Inferior parietal cortex (tissue), 1 donor: ENCODE results near the gene SELENOO.
A peak's percentile ranks its signal among the peaks of the same experiment; 100 is the strongest.
"Not testable (repeated sequence)": the region's sequence is repeated elsewhere in the genome, so short reads cannot be mapped to it uniquely, and the experiment has no call there.

Experiments
- DNase-seq: peaks from one replicate; pipeline ENCODE4 v3.0.0-alpha.2; 2016; ENCODE audit errors: extremely low spot score

Gene SELENOO, protein sequence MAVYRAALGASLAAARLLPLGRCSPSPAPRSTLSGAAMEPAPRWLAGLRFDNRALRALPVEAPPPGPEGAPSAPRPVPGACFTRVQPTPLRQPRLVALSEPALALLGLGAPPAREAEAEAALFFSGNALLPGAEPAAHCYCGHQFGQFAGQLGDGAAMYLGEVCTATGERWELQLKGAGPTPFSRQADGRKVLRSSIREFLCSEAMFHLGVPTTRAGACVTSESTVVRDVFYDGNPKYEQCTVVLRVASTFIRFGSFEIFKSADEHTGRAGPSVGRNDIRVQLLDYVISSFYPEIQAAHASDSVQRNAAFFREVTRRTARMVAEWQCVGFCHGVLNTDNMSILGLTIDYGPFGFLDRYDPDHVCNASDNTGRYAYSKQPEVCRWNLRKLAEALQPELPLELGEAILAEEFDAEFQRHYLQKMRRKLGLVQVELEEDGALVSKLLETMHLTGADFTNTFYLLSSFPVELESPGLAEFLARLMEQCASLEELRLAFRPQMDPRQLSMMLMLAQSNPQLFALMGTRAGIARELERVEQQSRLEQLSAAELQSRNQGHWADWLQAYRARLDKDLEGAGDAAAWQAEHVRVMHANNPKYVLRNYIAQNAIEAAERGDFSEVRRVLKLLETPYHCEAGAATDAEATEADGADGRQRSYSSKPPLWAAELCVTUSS

DNA sequence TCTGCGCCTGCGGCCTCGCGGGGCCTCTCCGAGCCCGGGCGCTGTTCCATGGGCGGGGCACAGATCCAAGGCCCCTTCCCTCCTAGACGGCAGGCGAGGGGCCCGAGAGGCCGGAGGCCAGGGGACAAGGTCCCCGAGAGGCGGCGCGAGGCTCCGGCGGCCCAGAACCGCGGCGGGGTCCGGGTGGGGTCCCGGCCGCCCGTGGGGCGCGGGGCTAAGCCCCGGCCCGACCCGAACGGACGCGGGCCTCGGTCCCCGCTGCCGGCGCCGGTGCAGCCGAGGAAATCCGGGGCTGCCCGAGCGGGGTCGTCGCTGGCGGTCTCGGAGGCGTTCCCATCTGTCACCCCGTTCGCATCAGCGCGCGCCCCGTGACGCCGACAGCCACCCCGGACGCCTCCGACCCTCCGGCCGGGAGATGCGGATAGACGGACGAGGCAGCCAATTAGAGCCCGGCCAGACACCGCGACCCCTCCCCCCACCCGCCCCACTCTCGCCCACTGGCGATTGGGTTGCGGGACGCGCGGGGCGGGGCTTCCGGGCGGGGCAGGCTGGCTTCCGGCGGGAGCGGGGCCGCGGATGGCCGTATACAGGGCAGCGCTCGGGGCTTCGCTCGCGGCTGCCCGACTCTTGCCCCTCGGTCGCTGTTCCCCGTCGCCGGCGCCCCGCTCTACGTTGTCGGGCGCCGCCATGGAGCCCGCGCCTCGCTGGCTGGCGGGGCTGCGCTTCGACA, at the start of gene SELENOO:
Gene SELENOO, plus strand, starts transcription at position 551 of the 730 bp plus-strand sequence. Its CDS starts 26 bp downstream, at position 577.
- peak; percentile 87 for DNase-seq

DNA sequence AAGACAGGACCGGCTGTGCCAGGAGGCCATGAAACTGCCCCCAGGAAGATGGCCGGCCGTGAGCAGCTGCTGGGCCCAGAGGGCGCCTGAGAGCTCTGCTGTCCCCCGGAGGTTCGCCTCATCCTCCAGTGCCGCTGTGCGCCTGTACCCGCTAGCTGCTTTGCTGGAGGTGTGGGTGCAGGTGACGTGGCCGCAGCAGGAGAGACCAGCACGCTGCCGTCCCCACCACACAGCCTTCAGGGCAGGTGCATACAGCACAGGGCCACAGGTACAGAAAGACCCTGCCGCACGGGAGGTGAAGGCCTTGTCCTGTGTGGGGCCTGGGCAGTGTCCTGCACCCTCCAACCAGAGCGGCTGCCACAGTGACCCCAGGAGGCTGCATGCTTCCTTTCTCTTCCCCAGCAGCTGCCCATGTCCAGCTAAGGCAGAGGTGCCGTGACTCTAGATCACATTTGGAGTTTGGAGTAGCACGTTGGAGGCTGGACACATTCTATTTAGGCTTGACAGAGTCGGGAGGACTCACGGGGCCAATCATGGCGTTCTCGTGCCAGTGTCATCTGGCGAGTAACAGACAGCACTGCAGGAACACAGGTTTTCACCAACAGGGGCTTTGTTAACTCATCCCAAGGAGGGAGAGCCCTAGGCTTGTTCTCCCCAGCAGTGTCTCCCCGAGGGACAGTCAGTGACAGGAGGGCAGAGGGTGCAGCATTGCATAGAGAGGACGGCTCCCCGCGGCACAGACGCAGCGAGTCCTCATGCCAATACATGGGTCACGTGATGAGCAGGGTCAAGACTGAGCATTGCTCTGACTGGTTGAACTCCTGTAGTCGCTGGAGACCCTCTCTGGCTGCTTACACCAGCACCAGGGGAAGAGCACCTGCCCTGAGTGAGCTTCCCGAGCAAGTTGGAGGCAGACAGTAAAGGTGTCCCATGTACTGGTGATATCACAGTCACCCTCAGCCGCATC, 49.0 kb upstream of the SELENOO start:
- DNase-seq: no peak

DNA sequence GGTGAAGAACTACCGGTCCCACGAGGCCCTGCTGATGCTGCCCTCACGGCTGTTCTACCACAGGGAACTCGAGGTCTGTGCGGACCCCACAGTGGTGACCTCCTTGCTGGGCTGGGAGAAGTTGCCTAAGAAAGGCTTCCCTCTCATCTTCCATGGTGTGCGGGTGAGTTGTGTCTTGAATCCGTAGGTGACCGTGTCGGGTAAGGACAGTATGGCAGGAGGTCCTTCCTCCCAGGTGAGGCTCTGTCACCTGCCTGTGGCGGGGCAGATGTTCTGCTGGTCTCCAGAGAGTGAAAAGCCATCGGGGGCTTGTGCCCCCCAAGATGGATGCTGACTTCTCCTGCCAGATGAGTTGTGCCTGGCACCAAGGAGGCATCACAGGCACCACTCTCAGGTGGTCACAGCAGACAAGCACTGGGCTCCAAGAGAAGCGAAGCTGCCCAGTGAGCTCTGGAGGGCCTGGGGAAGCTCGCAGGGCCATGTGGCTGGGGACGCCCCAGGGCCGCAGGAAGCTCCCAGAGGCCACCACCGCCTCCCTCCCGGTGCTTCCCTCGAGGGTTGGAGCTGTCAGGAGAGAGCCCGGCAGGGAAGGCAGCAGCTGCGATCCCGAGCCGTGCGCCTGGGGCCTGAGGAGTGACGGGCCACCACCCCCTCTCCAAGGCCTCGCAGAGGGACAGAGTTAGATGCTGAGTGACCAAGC, 47.6 kb upstream of the SELENOO start:
- no peak for DNase-seq

DNA sequence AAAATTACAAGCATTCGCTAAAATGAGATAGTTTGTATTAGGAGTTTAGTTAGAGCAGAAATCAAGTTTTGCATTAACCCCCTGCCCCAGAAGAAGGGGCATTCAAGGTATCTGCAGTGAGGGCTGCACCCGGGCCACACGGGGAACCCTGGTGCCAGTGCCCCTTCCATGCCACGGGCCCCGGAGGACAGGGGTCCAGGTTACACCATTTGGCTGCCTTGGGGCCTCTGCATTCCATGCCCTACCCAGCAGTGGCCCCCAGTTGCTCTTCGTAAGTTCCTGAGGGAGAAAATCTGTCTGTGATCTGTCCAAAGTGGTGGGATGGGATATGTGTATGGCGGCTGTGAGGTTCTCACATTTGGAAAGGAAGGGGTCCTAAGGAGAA, 47.1 kb upstream of the SELENOO start:
- DNase-seq: no peak

DNA sequence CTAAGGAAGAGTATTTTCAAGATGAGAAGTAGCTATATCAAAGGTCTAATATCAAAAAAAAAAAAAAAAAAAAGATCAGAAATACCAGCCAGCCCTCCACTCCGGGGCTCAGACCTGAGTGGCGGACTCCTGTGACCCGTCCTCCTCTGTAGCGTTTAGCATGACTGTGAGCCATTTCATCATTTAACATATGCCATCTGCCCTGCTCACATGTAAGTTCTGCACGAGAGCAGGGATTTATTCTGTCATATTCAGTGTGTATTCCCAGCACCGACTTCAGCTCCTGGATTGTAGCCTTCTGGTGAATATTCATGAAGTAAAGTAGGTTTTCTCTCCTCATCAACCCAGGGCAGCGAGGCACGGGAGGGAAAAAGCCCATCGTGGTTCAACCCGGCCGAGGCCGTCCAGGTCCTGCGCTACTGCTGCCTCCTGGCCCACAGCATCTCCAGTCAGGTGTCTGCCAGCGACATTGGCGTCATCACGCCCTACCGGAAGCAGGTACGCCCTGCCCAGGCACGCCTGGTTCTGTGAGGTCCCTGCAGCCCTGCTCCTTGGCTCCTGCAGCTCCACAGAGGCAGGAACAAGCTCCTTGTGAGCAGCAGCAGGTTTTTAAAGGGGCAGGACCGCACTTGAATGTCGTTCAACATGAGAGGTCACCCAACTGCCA, 43.0 kb upstream of the SELENOO start:
- DNase-seq: no peak

DNA sequence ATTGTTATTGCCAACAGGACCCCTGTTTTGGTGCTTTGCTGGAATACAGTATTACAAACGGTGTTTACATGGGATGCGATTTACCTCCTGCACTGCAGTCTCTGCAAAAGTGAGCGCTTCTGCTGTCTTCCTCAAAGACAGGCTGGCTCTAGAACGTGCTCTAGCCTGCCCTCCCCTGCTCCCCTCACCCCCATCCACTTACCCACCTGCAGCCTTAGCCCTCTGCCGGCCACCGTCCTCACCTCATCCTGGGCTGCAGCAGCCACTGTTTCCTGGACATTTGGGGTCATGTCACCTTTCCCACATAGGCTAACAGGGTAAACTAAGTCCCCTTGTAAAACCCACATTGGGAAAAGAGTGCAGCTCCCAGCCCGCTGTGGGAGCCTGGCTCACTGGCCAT, 39.9 kb upstream of the SELENOO start:
- DNase-seq: no peak

DNA sequence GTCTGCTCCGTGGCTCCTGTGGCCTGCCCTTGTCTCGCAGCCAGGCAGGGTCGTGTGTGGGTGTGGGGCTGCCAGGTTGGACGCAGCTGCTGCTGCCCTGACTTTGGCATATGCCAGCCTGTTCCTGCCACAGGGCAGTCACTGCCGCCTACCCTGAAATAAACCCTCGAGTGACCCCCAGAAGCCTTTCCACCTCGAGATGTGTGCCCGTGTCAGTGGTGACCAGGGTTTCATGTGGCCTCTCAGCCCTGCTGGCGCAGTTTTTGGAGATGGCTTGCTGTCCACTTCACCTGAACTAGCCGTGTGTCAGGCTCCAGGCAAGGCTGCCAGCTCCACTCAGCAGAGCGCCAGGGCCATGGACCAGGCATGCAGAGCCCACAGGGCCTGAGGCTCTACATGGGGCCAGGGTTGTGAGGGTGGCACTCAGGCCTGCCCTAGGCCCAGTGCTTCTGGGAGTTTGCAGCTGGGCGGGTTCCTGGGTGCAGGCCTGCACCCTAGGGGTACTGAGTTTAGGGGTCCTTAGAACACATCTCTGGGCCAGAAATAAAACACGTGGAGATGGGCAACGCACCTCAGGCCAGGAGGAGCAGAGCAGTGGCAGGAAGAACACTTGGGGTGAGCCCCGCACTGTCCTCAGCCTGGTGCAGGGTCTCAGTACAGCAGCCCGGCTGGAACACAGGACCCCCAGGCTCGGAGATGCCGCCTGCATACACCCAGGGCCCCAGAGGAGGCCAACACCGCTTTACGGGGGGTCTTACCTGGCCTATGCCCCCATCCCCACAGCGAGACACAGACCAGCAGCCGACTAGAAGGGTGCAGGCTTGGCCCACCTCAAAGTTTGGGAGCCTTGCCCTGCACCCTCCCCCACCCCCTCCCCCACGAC, 39.1 kb upstream of the SELENOO start:
- DNase-seq: no peak

DNA sequence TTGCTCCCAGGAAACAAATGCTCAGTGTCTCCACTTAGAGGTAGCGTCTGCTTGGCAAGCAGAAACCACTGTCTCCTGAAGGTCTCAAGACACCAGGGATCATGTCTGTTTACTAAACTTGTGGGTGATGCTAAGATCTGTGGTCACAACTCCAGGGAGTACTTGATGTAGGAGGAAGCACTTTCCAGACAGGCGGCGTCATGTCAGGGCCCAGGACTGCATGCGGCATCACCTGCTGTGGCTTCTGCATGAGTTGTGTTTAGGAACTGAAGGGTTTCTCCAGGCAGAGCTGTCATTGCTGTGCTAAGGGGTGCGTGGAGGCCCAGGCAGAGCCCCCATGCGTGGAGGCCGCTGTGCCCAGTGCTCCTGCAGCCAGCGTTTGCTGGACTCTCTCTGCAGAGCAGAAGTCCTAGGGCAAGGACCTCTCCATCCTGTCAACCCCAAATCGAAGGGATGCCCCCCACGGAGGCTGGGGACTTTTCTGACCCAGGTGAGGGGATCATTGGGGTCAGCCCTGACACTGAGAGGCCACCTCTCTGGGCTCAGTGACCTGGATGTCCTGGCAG, 38.3 kb upstream of the SELENOO start:
- DNase-seq: no peak

DNA sequence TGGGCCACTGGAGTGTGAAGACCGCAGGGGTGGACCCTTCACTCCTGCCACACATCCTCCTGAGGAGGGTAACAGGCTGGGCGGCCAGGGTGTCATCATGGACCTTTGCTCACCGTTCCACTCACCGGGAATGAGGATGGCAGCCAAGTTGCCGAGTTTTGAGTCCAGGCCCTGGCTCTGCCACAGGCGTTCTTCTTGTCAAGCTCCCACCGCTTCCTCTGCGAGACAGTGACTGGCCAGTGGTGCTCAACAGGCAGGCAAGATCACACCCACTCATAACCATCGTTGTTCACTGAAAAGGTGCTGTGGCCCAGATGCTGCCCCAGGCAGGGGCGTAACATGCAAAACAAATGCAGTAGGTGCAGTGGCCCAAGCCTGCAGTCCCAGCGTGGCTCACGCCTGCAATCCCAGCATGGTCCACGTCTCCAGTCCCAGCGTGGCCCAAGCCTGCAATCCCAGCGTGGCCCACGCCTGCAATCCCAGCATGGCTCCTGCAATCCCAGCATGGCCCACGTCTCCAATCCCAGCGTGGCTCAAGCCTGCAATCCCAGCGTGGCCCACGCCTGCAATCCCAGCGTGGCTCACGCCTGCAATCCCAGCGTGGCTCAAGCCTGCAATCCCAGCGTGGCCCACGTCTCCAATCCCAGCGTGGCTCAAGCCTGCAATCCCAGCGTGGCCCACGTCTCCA, 35.2 kb upstream of the SELENOO start:
- no peak for DNase-seq

DNA sequence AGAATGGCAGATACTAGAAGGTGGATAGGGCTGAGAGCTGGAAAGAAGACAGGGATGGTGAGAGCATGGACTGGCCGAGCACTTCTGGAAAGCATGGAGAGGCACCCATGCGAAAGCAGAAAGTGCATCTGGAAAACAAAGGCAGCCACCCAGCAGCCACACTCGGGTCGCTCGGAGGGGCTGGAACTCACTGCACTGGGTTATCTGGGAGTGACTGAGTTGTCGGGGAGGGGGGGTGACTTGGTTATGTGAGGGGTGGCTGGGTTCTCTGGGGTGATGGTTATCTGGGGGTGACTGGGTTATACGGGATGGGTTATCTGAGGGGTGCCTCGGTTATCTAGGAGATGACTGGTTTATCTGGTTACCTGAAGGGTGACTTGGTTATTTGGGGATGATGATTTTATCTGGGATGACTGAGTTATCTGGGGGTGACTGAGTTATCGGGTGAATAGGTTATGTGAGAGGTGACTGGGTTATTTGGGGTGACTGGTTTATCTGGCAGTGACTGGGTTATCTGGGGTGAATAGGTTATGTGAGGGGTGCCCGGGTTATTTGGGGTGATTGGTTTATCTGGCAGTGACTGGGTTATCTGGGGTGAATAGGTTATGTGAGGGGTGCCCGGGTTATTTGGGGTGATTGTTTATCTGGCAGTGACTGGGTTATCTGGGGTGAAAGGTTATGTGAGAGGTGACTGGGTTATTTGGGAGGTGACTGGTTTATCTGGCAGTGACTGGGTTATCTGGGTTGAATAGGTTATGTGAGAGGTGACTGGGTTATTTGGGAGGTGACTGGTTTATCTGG, 32.9 kb upstream of the SELENOO start:
- DNase-seq: no peak

DNA sequence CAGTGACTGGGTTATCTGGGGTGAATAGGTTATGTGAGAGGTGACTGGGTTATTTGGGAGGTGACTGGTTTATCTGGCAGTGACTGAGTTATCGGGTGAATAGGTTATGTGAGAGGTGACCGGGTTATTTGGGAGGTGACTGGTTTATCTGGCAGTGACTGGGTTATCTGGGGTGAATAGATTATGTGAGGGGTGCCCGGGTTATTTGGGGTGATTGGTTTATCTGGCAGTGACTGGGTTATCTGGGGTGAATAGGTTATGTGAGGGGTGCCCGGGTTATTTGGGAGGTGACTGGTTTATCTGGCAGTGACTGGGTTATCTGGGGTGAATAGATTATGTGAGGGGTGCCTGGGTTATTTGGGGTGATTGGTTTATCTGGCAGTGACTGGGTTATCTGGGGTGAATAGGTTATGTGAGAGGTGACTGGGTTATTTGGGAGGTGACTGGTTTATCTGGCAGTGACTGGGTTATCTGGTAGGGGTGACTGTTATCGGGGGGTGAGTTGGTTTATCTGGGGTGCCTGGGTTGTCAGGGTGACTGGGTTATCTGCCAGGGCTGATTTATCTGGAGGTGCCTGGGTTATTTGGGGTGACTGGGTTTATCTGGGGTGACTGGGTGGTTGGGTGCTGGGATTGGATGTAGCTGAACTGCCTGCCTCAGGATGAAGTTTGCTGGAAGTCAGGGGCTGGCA, 32.2 kb upstream of the SELENOO start:
- not testable (repeated sequence) for DNase-seq

DNA sequence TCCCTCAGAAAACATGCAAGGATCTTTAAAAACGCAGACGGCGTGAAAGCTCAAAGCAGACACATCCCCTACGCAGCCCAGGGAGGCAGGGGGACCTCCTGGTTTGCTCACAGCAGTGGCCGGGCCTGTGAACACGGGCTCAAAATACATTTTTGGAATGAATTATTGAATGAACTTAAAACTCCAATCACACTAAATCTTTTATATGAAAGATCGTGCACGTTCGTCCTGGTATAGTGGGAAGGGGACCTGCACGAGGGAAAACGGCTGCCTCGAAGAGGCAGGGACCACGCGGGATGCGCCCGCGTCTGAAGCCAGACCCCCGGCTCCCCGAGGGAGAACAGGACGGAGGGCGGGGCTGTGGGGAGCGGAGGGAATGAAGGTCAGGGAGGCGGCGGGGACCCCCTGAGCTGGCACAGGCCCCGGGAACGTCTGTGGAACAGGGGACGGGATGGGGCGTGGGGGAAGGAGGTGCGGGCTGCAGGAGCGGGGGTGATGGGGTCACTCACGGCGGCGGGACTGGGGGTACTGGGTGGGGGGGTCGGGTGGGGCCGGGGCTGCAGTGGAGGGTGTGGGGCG, 31.5 kb upstream of the SELENOO start:
- DNase-seq: no peak

DNA sequence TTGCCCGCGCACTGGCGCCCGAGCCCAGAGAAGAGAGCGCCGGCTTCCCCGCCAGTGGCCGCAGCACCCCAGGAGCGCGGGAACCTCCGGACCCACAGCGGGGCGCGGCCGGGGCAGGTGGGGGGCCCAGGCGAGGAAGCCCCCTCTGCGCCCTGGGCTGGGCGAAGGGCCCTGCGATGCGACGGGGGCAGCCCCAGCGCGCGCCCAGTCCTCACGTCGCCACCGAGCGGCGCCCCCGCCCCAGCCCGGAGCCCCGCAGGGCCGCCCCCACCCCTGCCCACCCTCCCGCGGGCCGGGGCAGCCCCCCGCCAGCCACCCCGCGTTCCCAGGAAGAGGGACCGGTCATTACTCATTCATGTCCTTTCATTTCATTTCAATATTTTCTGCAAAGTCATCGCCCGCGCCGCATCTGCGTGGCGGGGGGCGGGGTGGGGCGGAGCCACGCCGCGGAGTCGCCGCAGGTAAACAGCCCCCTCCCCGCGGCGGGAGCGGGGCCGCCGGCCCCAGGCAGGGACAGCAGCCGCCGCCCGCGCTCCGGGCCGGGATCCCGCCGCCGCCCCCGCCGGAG, 31.0 kb upstream of the SELENOO start:
- DNase-seq: no peak

DNA sequence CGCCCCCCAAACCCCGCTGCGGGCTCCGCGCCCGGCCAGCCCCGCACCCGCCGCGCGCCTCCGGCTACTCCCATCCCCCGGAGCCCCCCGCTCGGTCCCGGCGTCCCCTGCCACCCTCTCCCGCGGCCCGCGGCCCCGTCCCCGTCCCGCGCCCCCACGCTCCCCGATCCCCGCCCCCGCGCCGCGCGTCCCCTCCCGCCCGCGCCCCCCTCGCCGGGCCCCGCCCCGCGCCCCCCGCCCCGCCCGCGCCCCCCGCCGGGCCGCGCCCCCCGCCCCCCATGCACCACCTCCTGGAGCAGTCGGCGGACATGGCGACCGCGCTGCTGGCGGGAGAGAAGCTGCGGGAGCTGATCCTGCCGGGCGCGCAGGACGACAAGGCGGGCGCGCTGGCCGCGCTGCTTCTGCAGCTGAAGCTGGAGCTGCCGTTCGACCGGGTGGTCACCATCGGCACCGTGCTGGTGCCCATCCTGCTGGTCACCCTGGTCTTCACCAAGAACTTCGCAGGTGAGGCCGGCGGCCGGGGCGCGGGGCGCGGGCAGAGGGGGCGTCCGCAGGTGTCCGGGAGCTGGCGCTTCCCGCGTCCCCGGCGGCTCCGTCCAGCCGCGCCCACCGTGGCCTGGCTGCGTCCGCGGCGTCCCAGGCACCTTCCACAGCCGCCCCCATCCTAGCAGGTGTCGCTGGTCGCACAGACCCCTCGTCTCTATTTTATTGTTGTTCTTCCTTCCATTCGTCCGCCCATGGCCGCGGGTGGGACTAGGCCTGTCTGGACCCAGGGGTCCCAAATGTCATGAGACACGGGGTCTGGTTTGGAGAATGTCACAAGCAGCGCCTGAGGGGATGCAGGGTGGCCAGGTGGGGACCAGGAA, 30.1 kb upstream of the SELENOO start, which contains the start of gene PANX2:
Gene PANX2, plus strand, starts transcription at position 279 of the 866 bp plus-strand sequence. Its CDS starts 0 bp downstream, at position 279.
- DNase-seq: no peak
